ENCODE data around the gene NHSL2. TPM values are rescaled to one million over a fixed set of nuclear protein-coding genes. Genes with fewer than 3 reads are reported as not detected.

The NHSL2 gene
- total RNA-seq, 1 donor from 2014 or later, result 58.1 TPM

DNA sequence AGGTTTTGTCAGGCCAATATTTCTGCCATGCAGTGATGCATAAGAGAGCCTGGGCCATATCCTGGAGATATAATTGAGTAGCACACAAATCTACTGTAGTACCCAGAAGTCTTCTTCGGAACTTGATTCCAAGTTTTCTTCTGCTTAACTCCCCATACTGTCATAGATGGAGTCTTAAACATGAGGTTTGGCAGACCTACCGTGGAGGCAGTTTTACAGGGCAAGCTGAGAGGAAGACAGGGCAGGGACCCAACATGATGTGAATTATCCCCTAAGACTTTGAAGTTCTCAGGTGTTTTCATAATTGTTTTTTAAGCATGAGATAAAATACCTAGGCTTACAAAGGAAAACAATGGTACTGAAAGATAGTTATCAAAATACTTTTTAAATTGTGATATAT is 18.2 kb downstream of the NHSL2 start:
- Histone ChIP-seq H3K9me3 (no peaks in the 10 kb centered on the region), H3K27ac (no peak overlapping the region), H3K27me3 (no peaks in the 10 kb centered on the region), H3K4me3 (no peak overlapping the region), H3K4me1 (no peaks in the 10 kb centered on the region), H3K36me3 (no peaks in the 10 kb centered on the region)
- DNase-seq (ENCODE audit: low spot score in 2 of 2), result no peak
- TF ChIP-seq, protein P1, sequence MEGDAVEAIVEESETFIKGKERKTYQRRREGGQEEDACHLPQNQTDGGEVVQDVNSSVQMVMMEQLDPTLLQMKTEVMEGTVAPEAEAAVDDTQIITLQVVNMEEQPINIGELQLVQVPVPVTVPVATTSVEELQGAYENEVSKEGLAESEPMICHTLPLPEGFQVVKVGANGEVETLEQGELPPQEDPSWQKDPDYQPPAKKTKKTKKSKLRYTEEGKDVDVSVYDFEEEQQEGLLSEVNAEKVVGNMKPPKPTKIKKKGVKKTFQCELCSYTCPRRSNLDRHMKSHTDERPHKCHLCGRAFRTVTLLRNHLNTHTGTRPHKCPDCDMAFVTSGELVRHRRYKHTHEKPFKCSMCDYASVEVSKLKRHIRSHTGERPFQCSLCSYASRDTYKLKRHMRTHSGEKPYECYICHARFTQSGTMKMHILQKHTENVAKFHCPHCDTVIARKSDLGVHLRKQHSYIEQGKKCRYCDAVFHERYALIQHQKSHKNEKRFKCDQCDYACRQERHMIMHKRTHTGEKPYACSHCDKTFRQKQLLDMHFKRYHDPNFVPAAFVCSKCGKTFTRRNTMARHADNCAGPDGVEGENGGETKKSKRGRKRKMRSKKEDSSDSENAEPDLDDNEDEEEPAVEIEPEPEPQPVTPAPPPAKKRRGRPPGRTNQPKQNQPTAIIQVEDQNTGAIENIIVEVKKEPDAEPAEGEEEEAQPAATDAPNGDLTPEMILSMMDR (IDR thresholded peaks at IDR 0.05), result no peak
- intact Hi-C loops (cut with DNase I), result no loop called here

DNA sequence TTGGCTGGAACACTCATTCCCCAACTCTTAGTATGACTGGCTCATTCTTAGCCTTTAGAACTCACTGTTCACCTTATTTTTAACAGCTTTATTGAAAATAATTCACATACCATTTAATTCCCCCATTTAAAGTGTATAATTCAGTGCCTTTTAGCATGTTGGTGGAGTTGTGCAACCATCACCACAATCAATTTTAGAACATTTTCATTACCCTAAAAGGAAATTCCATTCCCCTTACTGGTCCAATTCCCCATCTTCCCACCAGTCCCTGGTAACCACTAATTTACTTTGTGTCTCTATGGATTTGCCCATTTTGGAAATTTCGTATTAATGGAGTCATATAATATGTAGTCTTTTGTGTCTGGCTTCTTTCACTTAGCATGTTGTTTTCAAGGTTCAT is 19.7 kb downstream of the NHSL2 start:
- no peak for DNase-seq (ENCODE audit: low spot score in 2 of 2)
- H3K36me3 ChIP-seq, result no peaks in the 10 kb centered on the region
- TF ChIP-seq, protein P1 (IDR thresholded peaks at IDR 0.05), result no peak
- H3K4me1 ChIP-seq, result no peaks in the 10 kb centered on the region
- H3K4me3 ChIP-seq, result no peak overlapping the region
- intact Hi-C loops (cut with DNase I), result no loop called here
- H3K27ac ChIP-seq, result no peak overlapping the region
- H3K27me3 ChIP-seq, result no peaks in the 10 kb centered on the region
- no peaks in the 10 kb centered on the region for H3K9me3 ChIP-seq

DNA sequence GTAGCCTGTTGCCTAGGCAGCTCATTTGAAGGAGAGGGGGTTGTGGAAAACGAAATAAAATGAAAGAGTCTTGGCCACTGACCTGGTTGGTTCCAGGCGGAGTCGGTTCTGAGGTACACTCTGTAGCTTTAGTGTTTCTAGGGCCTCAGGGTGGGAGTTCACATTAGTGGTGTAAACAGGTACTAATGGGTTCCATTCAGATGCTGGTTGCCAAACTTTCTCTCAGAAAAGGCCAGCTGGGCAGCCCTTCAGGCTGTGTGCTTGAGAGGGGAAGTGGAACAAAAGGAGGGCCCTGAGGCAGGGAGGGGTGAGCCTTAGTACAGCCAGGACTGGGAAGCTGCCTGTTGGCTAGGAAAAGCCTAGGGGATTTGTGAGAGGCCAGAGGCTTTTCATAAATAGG is 24.8 kb downstream of the NHSL2 start:
- intact Hi-C loops (cut with DNase I), result no loop called here
- H3K36me3 ChIP-seq, result no peaks in the 10 kb centered on the region
- H3K9me3 ChIP-seq, result no peaks in the 10 kb centered on the region
- H3K4me1 ChIP-seq, result no peaks in the 10 kb centered on the region
- H3K27me3 ChIP-seq, result no peaks in the 10 kb centered on the region
- DNase-seq (ENCODE audit: low spot score in 2 of 2), result no peak
- no peak overlapping the region for H3K27ac ChIP-seq
- TF ChIP-seq, protein P1 (IDR thresholded peaks at IDR 0.05), result no peak
- no peak overlapping the region for H3K4me3 ChIP-seq

DNA sequence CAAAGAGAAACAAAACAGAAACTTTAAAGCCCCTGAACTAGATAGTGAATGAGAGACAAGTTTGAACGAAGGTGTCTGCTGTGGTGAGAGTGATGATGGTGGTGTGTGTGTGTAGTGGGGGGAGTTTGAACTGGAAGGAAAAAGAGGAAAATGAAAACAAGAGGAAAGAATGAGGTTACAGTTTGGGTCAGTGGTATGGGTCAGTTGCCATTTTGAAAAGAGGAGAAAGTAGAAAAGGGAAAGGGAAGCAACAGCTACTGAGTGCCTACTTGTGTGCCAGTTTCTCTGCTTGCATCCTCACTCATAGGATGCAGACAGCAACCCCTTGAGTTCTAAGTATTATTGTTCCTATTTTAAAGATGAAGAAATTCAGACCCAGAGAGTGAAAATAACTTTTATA is 26.0 kb downstream of the NHSL2 start:
- Histone ChIP-seq H3K4me1 (no peaks in the 10 kb centered on the region), H3K9me3 (no peaks in the 10 kb centered on the region), H3K27ac (no peak overlapping the region), H3K27me3 (no peaks in the 10 kb centered on the region), H3K4me3 (no peak overlapping the region), H3K36me3 (no peaks in the 10 kb centered on the region)
- intact Hi-C loops (cut with DNase I), result no loop called here
- TF ChIP-seq, protein P1 (IDR thresholded peaks at IDR 0.05), result no peak
- no peak for DNase-seq (ENCODE audit: low spot score in 2 of 2)

DNA sequence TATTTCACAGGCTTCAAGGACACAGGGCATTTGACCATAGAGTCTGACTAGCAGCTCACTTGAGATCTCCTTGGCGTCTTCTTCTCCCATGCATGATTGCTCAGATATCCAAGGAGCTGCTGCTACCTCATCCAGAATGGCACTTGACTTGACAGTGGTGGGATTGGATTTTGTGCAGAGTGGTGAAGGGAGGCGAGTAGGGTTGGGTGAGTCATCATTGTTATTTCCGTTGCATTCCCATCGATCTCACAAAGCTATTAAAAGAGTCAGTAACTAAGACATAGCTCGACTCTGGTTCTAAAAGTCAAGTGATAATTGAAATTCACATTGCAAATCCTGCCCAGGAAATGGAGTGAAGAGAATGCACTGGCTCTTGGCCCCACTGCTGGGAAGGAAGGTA is 27.7 kb downstream of the NHSL2 start:
- DNase-seq (ENCODE audit: low spot score in 2 of 2), result no peak
- H3K9me3 ChIP-seq, result no peaks in the 10 kb centered on the region
- TF ChIP-seq, protein P1 (IDR thresholded peaks at IDR 0.05), result no peak
- H3K4me1 ChIP-seq, result no peaks in the 10 kb centered on the region
- H3K36me3 ChIP-seq, result no peaks in the 10 kb centered on the region
- H3K27ac ChIP-seq, result no peak overlapping the region
- no peaks in the 10 kb centered on the region for H3K27me3 ChIP-seq
- intact Hi-C loops (cut with DNase I), result no loop called here
- H3K4me3 ChIP-seq, result no peak overlapping the region

DNA sequence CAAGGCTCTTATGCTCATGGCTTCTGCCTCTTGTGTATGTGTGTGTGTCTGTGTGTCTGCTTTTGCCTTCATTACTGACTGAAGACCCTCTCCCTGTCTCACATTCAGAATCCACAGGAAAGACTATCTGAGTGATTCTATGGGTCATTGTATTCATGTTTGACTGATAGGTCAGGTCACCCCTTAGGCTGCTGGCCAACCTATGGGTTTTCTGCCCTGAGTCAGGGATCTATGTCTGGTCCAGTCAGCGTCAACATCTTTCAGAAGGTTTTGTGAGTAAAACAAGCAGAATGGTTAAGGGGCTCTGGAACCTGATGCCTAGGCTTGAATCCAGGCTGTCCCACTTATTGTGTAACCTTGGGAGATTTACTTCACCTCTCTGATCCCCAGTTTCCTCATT is 30.5 kb downstream of the NHSL2 start:
- intact Hi-C loops (cut with DNase I), result no loop called here
- no peak overlapping the region for H3K27ac ChIP-seq
- no peaks in the 10 kb centered on the region for H3K27me3 ChIP-seq
- H3K4me1 ChIP-seq, result no peaks in the 10 kb centered on the region
- no peak for DNase-seq (ENCODE audit: low spot score in 2 of 2)
- TF ChIP-seq, protein P1 (IDR thresholded peaks at IDR 0.05), result no peak
- no peaks in the 10 kb centered on the region for H3K36me3 ChIP-seq
- no peaks in the 10 kb centered on the region for H3K9me3 ChIP-seq
- no peak overlapping the region for H3K4me3 ChIP-seq
